ENCODE measurements around the gene CYSLTR2. TPM values are rescaled to one million over a fixed set of nuclear protein-coding genes. Genes with fewer than 3 reads are reported as not detected.
A peak's percentile ranks its signal among the peaks of the same experiment; 100 is the strongest.

CYSLTR2 gene
- total RNA-seq, 1 donor: not detected

- TF ChIP-seq, protein P1, sequence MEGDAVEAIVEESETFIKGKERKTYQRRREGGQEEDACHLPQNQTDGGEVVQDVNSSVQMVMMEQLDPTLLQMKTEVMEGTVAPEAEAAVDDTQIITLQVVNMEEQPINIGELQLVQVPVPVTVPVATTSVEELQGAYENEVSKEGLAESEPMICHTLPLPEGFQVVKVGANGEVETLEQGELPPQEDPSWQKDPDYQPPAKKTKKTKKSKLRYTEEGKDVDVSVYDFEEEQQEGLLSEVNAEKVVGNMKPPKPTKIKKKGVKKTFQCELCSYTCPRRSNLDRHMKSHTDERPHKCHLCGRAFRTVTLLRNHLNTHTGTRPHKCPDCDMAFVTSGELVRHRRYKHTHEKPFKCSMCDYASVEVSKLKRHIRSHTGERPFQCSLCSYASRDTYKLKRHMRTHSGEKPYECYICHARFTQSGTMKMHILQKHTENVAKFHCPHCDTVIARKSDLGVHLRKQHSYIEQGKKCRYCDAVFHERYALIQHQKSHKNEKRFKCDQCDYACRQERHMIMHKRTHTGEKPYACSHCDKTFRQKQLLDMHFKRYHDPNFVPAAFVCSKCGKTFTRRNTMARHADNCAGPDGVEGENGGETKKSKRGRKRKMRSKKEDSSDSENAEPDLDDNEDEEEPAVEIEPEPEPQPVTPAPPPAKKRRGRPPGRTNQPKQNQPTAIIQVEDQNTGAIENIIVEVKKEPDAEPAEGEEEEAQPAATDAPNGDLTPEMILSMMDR (IDR thresholded peaks at IDR 0.05; ENCODE audit: insufficient read depth, low read length): no peak
- no peak overlapping the region for H3K4me3 ChIP-seq (ENCODE audit: low read depth, low read length)
- no peak for DNase-seq (ENCODE audit: low read depth)
Observed at GRCh38 chr13:48634636-48635035, 19.1 kb upstream of the CYSLTR2 start.

- TF ChIP-seq, protein P1 (IDR thresholded peaks at IDR 0.05; ENCODE audit: insufficient read depth, low read length): no peak
- no peak for DNase-seq (ENCODE audit: low read depth)
- no peak overlapping the region for H3K4me3 ChIP-seq (ENCODE audit: low read depth, low read length)
Observed at GRCh38 chr13:48635478-48635877, 18.3 kb upstream of the CYSLTR2 start.

GRCh38 chr13:48636550-48636949 lies 17.2 kb upstream of the CYSLTR2 start:
- H3K4me3 ChIP-seq (ENCODE audit: low read depth, low read length): no peak overlapping the region
- peak; percentile 51 for DNase-seq (ENCODE audit: low read depth)
- TF ChIP-seq, protein P1 (IDR thresholded peaks at IDR 0.05; ENCODE audit: insufficient read depth, low read length): no peak

- TF ChIP-seq, protein P1 (IDR thresholded peaks at IDR 0.05; ENCODE audit: insufficient read depth, low read length): no peak
- DNase-seq (ENCODE audit: low read depth): no peak
Observed at GRCh38 chr13:48637601-48638000, 16.1 kb upstream of the CYSLTR2 start.

DNA sequence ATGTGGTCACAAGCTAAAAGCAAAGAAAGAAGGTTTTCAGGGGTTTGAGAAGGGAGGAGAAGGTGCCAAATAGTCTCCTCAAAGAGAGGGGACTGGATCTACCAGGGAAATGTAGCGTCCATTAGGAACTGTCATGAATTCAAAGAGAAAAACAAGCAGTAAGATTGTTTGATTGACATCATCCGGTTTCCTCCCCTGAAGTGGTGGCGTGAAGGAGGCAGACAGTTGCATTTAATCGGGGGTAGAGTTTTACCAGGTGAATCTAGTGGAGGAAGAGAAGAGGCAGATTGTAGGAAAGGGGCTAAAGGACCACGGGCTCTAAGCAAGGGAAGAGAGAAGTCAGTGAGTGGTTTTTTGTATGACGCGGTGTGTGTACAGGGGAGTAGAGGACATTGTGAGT lies 13.0 kb upstream of the CYSLTR2 start:
- DNase-seq (ENCODE audit: low read depth): no peak
- TF ChIP-seq, protein P1 (IDR thresholded peaks at IDR 0.05; ENCODE audit: insufficient read depth, low read length): no peak
- H3K4me3 ChIP-seq (ENCODE audit: low read depth, low read length): no peak overlapping the region

More at GRCh38 chr13:48637601-48638000, 16.1 kb upstream of the CYSLTR2 start:
- no peak overlapping the region for H3K4me3 ChIP-seq (ENCODE audit: low read depth, low read length)

DNA sequence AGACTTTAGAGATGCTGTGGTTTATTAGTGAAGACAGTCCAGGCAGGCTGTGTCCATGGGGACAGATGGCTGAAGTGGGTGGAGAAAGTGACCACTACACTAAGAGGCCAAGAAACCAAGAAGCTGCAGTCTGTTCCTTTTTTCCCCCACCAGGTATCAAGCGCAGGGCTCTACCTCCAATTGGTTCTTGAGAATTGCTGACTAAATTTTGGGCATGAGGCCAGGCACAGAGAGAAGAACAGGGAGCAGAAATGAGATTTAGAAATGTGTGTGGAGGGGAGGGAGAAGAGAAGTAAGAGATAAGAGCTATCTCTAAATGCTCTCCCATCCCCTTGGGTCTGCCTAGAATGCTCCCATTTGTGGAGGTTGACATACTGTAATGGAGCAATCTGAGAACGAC lies 12.3 kb upstream of the CYSLTR2 start:
- no peak overlapping the region for H3K4me3 ChIP-seq (ENCODE audit: low read depth, low read length)
- no peak for DNase-seq (ENCODE audit: low read depth)
- TF ChIP-seq, protein P1 (IDR thresholded peaks at IDR 0.05; ENCODE audit: insufficient read depth, low read length): no peak

- no peak for DNase-seq (ENCODE audit: low read depth)
- H3K4me3 ChIP-seq (ENCODE audit: low read depth, low read length): no peak overlapping the region
- TF ChIP-seq, protein P1 (IDR thresholded peaks at IDR 0.05; ENCODE audit: insufficient read depth, low read length): no peak
Observed at GRCh38 chr13:48642061-48642460, 11.7 kb upstream of the CYSLTR2 start.

Measured in fibroblast of the aortic adventitia (primary cell).